Measurements from ENCODE around the gene PACS1. TPM values are rescaled to one million over a fixed set of nuclear protein-coding genes. Genes with fewer than 3 reads are reported as not detected.

Gene PACS1
- total RNA-seq, 1 experiment from 2014 or later, result 47.9 TPM

GRCh38 chr11:66100272-66101065, 30.4 kb downstream of the PACS1 start:
- no peaks in the 10 kb centered on the region for H3K27me3 Mint-ChIP-seq (ENCODE audit: unreplicated experiment)
- TF ChIP-seq CTCF (IDR thresholded peaks at IDR 0.05; ENCODE audit: unreplicated experiment), result no peak
- no peak for DNase-seq
- H3K4me3 Mint-ChIP-seq (ENCODE audit: low read depth, unreplicated experiment), result no peak overlapping the region
- H3K27ac Mint-ChIP-seq (ENCODE audit: unreplicated experiment), result no peak overlapping the region
- no peaks in the 10 kb centered on the region for H3K9me3 Mint-ChIP-seq (ENCODE audit: low read depth, unreplicated experiment)
- BruUV-seq (replicated peaks), result no TSS peak
- no peaks in the 10 kb centered on the region for H3K36me3 Mint-ChIP-seq (ENCODE audit: insufficient read depth, unreplicated experiment)
- intact Hi-C loops (cut with micrococcal nuclease; ENCODE audit: unreplicated experiment), result no loop called here
- no peaks in the 10 kb centered on the region for H3K4me1 Mint-ChIP-seq (ENCODE audit: low read depth, unreplicated experiment)
- CTCF ChIA-PET, result interaction anchor here (0.6 kb wide), 2 partner anchors 19 to 143 kb away, joined by 5 to 6 read pairs; no protein-coding TSS in a partner anchor

GRCh38 chr11:66101066-66101464, 31.0 kb downstream of the PACS1 start:
- H3K4me1 Mint-ChIP-seq (ENCODE audit: low read depth, unreplicated experiment), result no peaks in the 10 kb centered on the region
- H3K27me3 Mint-ChIP-seq (ENCODE audit: unreplicated experiment), result no peaks in the 10 kb centered on the region
- H3K27ac Mint-ChIP-seq (ENCODE audit: unreplicated experiment), result peak overlapping the region; percentile 15
- BruUV-seq (replicated peaks), result no TSS peak
- intact Hi-C loops (cut with micrococcal nuclease; ENCODE audit: unreplicated experiment), result no loop called here
- no peaks in the 10 kb centered on the region for H3K9me3 Mint-ChIP-seq (ENCODE audit: low read depth, unreplicated experiment)
- H3K4me3 Mint-ChIP-seq (ENCODE audit: low read depth, unreplicated experiment), result no peak overlapping the region
- CTCF ChIA-PET, result interaction anchor here (0.6 kb wide), 1 partner anchor 20 kb away, joined by 5 read pairs; no protein-coding TSS in a partner anchor
- no peak for DNase-seq
- no peak for TF ChIP-seq CTCF (IDR thresholded peaks at IDR 0.05; ENCODE audit: unreplicated experiment)
- no peaks in the 10 kb centered on the region for H3K36me3 Mint-ChIP-seq (ENCODE audit: insufficient read depth, unreplicated experiment)

- no peak overlapping the region for H3K27ac Mint-ChIP-seq (ENCODE audit: unreplicated experiment)
- CTCF ChIA-PET, result no interaction called here
- H3K9me3 Mint-ChIP-seq (ENCODE audit: low read depth, unreplicated experiment), result no peaks in the 10 kb centered on the region
- H3K27me3 Mint-ChIP-seq (ENCODE audit: unreplicated experiment), result no peaks in the 10 kb centered on the region
- H3K4me3 Mint-ChIP-seq (ENCODE audit: low read depth, unreplicated experiment), result no peak overlapping the region
- TF ChIP-seq CTCF (IDR thresholded peaks at IDR 0.05; ENCODE audit: unreplicated experiment), result no peak
- H3K4me1 Mint-ChIP-seq (ENCODE audit: low read depth, unreplicated experiment), result peaks cover 12% of the 10 kb centered on the region
- DNase-seq, result no peak
- intact Hi-C loops (cut with micrococcal nuclease; ENCODE audit: unreplicated experiment), result no loop called here
- BruUV-seq (replicated peaks), result no TSS peak
- no peaks in the 10 kb centered on the region for H3K36me3 Mint-ChIP-seq (ENCODE audit: insufficient read depth, unreplicated experiment)
Observed at GRCh38 chr11:66104057-66104638, 34.1 kb downstream of the PACS1 start.

GRCh38 chr11:66106786-66107599, 36.9 kb downstream of the PACS1 start:
- H3K27me3 Mint-ChIP-seq (ENCODE audit: unreplicated experiment), result no peaks in the 10 kb centered on the region
- intact Hi-C loops (cut with micrococcal nuclease; ENCODE audit: unreplicated experiment), result no loop called here
- no peak overlapping the region for H3K27ac Mint-ChIP-seq (ENCODE audit: unreplicated experiment)
- no peak for DNase-seq
- no TSS peak for BruUV-seq (replicated peaks)
- H3K4me3 Mint-ChIP-seq (ENCODE audit: low read depth, unreplicated experiment), result no peak overlapping the region
- peaks cover 30% of the 10 kb centered on the region for H3K4me1 Mint-ChIP-seq (ENCODE audit: low read depth, unreplicated experiment)
- no peaks in the 10 kb centered on the region for H3K36me3 Mint-ChIP-seq (ENCODE audit: insufficient read depth, unreplicated experiment)
- TF ChIP-seq CTCF (IDR thresholded peaks at IDR 0.05; ENCODE audit: unreplicated experiment), result no peak
- CTCF ChIA-PET, result no interaction called here
- H3K9me3 Mint-ChIP-seq (ENCODE audit: low read depth, unreplicated experiment), result no peaks in the 10 kb centered on the region
